Measurements from ENCODE around the gene IL20.
"Not testable (repeated sequence)": the region's sequence is repeated elsewhere in the genome, so short reads cannot be mapped to it uniquely, and the experiment has no call there.

Gene IL20

GRCh38 chr1:206843626-206844025, 21.8 kb upstream of the IL20 start:
- DNase-seq = no peak

GRCh38 chr1:206846487-206846886, 18.9 kb upstream of the IL20 start:
- no peak for DNase-seq

- no peak for DNase-seq
Measured at GRCh38 chr1:206847337-206847834, 18.0 kb upstream of the IL20 start.

DNA sequence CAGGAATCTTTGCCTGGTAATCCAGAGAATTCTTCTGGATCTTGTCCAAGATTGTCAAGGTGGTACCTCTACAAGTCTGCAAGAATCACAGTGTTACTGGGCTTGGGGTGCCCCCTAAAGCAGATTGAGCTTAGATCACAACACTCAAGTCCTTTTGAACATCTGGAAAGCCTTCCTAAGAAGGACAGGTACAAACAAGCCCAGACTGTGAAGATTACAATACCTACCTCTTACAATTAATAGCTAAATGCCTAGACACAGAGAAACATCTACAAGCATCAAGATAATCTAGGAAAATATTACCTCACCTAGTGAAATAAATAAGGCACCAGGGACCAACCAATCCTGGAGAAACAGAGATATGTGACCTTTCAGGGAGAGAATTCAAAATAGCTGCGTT, 17.5 kb upstream of the IL20 start:
- DNase-seq = no peak

DNA sequence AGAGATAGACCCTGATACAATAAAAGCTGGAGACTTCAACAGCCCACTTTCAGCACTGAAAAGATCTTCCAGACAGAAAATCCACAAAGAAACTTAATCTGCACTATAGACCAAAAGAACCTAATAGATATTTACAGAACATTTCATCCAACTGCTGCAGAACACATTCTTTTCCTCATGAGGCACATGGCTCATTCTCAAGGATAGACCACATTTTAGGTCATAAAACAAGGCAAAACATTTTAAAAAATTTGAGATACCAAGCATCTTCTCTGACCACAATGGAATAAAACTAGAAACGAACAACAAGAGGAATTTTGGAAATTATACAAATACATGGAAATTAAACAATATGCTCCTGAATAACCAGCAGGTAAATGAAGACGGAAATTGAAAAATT, 15.0 kb upstream of the IL20 start:
- DNase-seq = no peak

GRCh38 chr1:206851341-206852010, 13.9 kb upstream of the IL20 start:
- no peak for DNase-seq

- DNase-seq = not testable (repeated sequence)
Measured at GRCh38 chr1:206852662-206853061, 12.8 kb upstream of the IL20 start.

DNA sequence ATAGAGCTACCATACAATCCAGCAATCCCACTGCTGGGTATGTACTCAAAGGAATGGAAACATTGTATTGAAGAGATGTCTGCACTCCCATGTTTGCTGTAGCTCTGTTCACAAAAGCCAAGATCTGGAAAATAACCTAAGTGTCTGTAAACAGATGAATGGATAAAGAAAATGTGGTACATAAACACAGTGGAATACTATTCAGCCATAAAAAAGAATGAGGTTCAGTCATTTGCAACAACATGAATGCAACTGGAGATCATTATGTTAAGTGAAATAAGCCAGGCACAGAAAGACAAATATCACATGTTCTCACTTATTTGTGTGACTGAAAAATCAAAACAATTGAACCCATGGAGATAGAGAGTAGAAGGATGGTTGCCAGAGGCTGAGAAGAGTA, 11.7 kb upstream of the IL20 start:
- DNase-seq = not testable (repeated sequence)

DNA sequence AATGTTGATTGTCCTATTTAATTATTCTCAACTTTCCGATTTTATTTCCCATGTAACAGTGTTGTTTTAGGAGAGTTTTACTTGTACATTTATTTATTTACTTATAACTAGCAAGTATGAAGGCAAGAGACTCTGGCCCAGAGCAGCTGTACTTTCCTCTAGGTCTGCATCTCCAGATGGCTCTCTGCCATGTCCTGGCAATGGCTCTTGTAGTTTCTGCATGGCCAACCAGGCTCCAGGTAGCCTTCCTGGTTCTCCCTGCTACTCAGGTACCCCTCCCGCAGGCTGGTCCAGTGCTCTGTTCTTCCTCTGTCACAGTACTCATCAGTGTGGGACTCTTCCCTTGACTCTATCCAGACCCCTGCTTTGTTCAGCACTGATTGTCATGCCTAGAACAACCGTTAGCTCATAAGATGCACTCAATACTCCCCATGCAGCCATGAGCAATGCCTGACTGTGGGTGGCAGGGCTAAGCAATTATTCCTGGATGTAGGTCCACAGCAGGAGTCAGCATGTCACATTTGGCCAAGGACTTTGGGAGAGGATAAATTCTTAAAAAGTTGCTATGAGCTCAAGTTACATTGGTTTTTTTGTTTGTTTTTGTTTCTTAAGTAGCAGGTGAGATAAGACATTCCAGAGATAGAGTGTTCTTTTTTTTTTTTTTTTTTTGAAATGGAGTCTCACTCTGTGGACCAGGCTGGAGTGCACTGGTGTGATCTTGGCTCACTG, 10.9 kb upstream of the IL20 start:
- DNase-seq = no peak

- DNase-seq = no peak
Measured at GRCh38 chr1:206855859-206856258, 9.6 kb upstream of the IL20 start.

- no peak for DNase-seq
Measured at GRCh38 chr1:206856674-206857464, 8.6 kb upstream of the IL20 start.

- DNase-seq = no peak
Measured at GRCh38 chr1:206859082-206859521, 6.3 kb upstream of the IL20 start.

- DNase-seq = no peak
Measured at GRCh38 chr1:206860165-206860564, 5.3 kb upstream of the IL20 start.

DNA sequence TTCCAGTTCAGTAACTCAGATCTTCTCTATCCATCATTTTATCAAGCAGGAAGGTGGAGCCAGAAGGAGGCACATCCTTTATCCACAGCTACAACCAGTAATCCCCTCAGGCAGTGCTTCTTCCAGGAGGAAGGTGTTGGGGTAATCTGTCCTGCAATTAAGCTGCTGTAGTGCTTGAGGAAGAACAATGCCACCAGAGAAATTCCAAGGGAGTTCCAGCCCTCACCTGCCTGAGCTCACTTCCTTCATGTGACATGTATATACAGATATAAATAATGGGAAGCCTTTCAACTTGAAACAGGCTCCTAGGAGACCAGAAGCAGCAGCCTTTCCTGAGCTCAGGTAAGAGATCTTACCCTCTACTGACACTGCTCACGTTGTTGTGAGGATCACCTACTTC, 2.2 kb upstream of the IL20 start:
- no peak for DNase-seq

GRCh38 chr1:206866062-206866461, 639 bp downstream of the IL20 start:
- no peak for DNase-seq

DNA sequence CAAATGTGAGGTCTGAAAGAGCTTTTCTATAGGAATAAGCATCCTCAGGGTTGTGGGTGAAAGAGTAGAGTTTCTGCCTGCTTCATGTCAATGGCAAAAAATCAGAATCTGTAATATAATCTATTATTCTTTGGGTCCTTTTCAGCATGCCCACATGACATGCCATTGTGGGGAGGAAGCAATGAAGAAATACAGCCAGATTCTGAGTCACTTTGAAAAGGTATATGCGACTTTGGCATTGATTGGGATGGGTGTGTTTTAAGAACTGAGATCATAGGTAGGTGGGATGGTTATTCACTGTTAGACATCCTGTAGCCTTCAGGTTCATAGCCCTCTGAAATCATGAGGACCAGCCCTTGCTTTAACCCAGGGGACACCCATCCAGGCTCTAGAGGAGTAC, 1.8 kb downstream of the IL20 start:
- DNase-seq = no peak

DNA sequence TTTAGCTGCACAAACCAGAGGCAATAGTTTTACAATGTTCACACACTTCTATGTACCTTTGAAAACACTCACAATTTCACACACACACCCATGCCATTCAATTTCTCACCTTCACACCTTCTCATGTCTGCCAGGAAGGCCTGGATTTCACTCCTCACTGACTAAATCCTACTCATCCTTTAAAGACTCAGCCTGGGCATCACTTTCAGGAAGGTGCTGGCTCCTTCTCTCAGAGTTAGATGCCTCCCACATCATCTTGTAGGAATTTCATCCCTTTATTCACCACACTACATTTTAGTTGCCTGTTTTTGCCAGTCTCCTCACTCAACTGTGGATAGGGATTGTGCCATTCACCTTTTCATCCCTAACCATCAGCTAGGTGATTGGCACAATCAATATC, 2.3 kb downstream of the IL20 start:
- no peak for DNase-seq

DNA sequence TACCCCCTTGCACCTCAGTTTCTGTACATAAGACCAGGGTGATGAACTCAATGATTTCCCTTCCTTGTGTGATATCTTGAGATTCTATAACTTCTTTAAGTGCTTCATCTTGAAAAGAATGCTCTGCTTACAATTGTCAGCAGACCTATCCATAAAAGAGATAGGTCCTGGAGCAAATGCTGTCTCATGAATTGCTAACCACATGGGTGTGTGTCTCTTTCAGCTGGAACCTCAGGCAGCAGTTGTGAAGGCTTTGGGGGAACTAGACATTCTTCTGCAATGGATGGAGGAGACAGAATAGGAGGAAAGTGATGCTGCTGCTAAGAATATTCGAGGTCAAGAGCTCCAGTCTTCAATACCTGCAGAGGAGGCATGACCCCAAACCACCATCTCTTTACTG, 2.8 kb downstream of the IL20 start:
- DNase-seq = no peak

DNA sequence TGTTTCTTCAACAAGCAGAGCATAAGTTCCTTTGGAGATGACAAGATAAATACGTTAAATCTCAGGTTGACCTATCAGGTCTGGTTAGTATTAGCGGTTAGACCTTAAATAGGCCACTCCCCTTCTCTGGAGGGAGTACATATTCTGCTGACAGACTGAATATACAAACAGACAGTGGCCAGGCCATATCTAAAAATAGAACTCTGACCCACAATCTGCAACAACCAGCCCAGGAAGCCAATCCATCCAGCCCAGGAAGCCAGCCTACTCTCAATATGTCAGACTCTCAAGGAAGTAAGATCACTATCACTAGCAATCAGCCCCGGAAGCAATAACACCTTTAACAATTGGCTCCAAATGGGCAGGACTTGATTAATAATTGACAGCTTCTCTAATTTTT, 6.7 kb downstream of the IL20 start:
- DNase-seq = no peak

GRCh38 chr1:206873603-206874188, 8.3 kb downstream of the IL20 start:
- DNase-seq = no peak

- no peak for DNase-seq
Measured at GRCh38 chr1:206875752-206876377, 10.4 kb downstream of the IL20 start.

GRCh38 chr1:206878456-206878855, 13.0 kb downstream of the IL20 start:
- no peak for DNase-seq

- no peak for DNase-seq
Measured at GRCh38 chr1:206880314-206880713, 14.9 kb downstream of the IL20 start.
